Stimulated activated CD4-positive, alpha-beta T cell treated with anti-CD3 and anti-CD28 coated beads, Interleukin-2, amount 100 ng/mL, for 48 hours (primary cell): ENCODE data around the gene MICU1.
A peak's percentile ranks its signal among the peaks of the same experiment; 100 is the strongest.

Source experiments
- DNase-seq, 2 donors: peaks; one replicate each; pipeline ENCODE4 v3.0.0-alpha.2; 2020

MICU1 gene

GRCh38 chr10:72625276-72625607, 637 bp downstream of the MICU1 start:
- DNase-seq, result no peak

DNA sequence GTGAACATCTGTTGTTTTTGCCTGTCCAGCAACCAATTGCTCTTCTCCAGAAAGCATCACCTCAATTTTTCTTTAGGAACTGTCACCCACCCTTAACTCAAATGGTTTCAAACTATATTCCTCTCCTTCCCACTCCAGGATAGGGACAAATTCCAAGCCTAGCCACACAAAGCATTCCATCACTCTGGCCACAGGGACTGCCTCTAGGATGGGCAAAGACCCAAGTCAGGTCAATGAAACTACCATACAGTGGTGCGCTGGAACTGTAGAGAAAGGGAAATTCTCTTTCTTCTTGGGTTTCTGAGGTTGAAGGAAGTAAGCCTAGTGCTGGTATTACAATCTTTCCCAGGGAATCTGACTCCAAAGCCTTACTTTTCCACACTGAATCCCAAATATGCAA, 3.6 kb downstream of the MICU1 start:
- no peak for DNase-seq

DNA sequence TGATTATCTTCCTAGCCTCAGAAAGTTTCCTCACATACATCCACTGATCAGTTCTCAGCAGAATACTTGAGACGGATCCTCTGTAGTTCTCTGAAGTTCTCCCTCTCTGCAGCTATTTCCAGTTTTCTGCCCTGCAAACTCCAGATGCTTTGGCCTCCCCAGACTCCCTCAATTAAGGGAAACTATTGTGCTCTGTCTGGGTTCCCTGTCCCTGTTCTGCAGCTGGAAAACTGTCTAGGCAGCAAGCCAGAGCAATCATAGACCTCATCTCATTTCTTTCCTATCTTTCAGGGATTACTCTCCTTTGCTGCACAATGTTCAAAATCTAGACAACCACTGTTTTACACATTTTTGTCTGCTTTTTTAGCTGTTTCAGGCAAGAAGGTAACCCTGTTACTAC, 9.2 kb downstream of the MICU1 start:
- no peak for DNase-seq

- no peak for DNase-seq
Measured at GRCh38 chr10:72615970-72616369, 9.9 kb downstream of the MICU1 start.

- DNase-seq, result no peak
Measured at GRCh38 chr10:72612203-72612826, 13.6 kb downstream of the MICU1 start.

DNA sequence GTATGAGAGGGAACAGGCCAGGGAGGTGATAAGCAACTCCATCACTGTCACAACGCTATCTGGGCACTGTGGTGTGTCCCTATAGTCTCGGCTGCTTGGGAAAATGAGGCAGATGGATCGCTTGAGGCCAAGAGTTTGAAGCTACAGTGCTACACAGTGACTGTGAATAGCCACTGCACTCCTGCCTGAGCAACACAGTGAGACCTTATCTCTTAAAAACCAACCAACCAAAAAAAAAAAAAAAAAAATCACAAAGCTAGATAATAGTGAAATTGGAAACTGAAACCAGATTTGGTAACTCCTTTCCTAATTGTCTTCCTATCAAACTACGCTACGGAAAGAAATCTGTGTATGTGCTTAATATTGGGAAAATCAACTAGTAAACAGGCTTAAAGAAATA, 14.1 kb downstream of the MICU1 start:
- DNase-seq, result no peak

DNA sequence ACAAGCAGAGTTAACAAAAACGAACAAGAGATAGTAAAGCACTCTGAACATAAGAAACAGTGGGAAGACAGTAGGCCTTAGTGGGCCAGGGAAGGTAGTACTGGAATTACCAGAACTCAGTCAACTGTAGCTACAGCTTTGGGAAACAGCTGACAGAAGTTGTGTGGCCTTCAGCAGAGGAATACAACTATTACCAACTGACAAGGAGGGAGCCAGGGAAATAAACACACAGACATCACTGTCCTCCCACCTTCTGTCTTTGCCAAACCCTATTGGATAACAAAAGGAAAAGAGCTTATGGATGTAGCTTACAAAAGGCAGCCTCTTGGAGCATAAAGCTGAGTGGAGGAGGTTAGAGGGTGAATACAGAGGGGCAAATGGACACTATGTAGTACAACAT, 15.4 kb downstream of the MICU1 start:
- DNase-seq, result no peak

DNA sequence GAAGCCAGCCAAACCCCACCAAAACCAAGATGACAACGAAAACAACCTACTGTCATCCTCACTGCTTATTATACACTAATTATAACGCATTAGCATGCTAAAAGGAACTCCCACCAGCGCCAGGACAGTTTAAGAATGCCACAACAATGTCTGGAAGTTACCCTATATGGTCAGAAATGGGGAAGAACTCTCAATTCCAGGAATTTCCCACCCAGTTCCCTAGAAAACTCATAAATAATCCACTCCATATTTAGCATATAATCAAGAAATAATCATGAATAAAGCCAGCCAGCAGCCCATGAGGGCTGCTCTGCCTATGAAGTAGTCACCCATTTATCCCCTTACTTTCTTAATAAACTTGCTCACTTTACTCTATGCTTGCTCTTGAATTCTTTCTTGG, 20.8 kb downstream of the MICU1 start:
- no peak for DNase-seq

DNA sequence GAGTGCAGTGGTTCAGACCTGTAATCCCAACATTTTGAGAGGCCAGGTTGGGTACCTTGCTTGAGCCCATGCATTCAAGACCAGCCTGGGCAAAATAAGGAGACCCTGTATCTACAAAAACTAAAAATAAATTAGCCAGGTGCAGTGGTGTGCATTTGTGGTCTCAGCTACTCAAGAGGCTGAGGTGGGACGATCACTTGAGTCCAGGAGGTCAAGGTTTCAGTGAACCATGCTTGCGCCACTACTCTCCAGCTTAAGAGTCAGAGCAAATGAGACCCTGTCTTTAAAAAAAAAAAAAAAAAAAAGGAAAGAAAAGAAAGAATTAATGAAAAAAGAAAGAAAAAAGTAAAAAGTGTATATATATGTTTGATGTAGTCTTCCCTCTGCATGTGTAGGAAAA, 24.7 kb downstream of the MICU1 start:
- no peak for DNase-seq

- no peak for DNase-seq
Measured at GRCh38 chr10:72598769-72599701, 26.8 kb downstream of the MICU1 start.

- DNase-seq, result no peak
Measured at GRCh38 chr10:72597897-72598296, 28.0 kb downstream of the MICU1 start.

DNA sequence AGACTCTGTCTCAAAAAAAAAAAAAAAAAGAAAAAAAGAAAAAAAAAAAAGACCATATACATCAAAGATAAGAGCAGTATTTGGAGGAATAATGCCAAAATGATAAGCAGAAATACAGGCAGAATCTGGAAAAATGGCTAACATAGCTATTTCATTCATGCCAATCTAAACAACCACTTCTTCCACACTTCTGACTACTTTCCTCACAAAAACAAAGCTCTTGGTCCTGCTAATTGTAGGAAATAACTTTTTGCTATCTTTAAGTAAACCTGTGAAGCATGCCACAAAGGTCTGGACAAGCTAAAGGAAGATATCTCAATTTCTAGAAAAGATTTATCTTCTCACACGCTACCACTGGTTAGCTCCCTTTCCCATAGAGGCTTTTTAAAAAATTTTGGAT, 30.4 kb downstream of the MICU1 start:
- no peak for DNase-seq

GRCh38 chr10:72593963-72594362, 31.9 kb downstream of the MICU1 start:
- no peak for DNase-seq

DNA sequence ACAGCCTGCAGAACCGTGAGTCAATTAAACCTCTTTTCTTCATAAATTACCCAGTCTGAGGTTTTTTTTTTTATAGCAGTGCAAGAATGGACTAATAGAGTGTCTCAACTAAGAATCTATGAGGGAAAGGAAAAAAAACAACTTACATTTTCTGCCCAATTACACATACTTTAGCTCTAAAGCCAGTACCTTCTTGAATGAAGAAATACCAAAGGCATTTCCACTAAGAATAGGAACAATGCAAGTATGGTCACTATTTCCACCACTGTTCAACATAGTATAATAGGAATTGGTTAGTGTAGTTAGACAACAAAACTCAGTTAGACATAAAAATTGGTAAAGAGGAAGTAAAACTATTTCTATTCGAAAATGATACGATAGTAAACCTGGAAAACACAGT, 37.6 kb downstream of the MICU1 start:
- no peak for DNase-seq

- no peak for DNase-seq
Measured at GRCh38 chr10:72587568-72587967, 38.3 kb downstream of the MICU1 start.

- DNase-seq, result no peak
Measured at GRCh38 chr10:72574636-72575035, 51.2 kb downstream of the MICU1 start.

DNA sequence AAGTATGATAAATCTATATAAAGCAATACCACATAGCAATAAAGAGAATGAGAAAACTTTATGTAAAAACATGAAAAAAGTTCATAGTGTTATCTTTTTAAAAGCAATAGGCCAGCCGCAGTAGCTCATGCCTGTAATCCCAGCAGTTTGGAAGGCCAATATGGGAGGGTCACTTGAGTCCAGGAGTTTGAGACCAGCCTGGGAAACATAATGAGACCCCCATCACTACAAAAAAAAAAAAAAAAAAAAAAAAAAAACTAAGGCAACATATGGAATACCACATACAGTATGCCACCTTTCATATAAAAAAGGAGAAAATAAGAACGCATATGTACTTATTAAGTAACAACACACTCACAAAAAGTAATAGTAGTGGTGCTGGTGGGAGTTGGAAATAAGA, 52.8 kb downstream of the MICU1 start:
- no peak for DNase-seq

DNA sequence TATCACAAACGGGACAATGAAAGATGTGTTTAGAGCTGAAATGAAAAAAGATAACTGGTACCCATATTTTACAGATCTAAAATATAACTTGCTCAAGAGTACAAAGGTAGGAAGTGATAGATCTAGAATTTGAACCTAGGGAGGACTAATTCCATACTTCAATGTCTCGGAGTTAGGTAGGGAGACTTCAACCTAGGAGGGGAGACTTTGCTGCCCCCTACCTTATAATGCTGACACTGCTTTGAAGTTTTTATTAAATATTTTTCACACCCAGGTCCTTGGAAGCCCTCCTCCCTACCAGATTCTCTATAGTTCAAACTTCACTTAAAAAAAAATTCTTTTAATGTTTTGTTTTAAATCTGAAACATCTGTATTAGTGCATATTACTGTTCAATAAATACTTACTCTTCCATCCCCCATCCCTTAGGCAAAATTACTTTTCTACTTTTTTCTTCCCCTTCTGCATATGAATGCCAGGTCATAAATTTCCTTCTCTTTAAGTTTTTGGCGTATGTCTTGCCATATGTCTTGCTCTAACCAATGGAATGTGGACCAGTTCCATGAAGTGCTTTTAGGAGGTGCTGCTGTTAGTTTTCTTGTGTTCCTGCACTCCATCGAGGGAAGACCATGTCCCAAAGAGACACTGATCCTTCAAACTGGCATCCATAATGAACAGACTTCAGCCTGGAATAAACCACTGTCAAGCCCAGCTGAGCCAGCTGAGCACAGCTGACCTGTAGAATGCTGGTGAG, 57.8 kb downstream of the MICU1 start:
- no peak for DNase-seq

DNA sequence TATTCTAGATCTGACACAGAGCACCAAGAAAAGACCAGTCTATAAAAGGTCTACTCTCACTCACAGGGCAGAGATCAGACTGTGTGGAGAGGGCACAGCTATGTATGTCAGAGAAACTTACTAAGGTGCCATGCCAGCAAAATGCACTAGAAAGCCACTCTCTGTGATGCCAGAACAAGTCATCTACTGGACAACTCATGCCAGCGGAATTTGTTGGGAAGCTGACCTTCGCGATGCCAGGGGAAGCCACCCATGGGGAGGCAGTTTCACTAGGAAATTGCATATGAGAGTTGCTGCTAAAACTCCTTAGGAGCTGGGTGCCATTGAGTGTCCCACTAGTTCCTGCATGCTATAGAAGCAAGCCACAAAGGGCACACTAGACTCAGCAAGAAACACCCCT, 58.5 kb downstream of the MICU1 start:
- DNase-seq, result no peak

DNA sequence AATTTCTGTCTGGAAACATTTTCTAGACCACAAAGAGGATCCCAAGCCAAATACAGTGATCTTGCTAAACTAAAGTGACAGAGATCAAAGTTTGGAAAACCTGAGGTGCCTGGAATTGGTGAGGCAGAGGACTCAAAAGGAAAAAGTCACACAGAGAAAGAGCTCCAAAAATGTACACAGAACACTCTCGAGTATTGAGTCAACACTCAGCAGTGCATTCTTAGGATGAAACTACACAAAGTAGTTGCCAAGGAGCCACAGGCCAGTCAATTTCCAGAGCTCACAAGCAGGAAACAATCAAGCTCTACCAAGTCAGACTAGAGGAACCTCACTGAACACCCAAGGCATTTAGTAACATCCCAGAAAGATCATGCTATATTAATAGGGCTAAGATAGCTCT, 61.3 kb downstream of the MICU1 start:
- DNase-seq, result peak in 1 of 2 donors; percentile 12

GRCh38 chr10:72563327-72563932, 62.4 kb downstream of the MICU1 start:
- DNase-seq, result peak in 1 of 2 donors; percentile 8

DNA sequence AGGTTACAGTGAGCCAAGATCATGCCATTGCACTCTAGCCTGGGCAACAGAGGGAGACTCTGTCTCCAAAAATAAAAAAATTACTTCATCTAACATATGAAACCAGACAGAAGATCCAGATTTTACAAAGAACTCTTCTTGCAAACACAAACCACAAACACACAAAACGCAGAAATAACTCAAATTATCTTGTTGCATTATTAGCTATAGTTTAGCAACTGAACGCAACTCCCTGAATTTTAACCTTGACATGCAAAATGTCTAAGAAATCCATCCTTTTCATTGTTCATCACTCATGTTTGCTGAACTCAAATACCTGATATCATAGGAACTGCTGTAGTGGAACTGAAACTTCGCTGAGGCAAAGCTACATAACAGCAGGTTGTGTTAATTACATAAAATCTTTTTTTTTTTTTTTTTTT, 64.1 kb downstream of the MICU1 start:
- no peak for DNase-seq

- no peak for DNase-seq
Measured at GRCh38 chr10:72557362-72557761, 68.5 kb downstream of the MICU1 start.
